Limb (tissue), 2 donors: Measurements from ENCODE around the gene CPZ.
"Not testable (repeated sequence)": the region's sequence is repeated elsewhere in the genome, so short reads cannot be mapped to it uniquely, and the experiment has no call there.

Source experiments
- DNase-seq, 2 donors: peaks; one replicate each; pipeline ENCODE4 v3.0.0-alpha.2; 2016; ENCODE audit errors: extremely low spot score in 2 of 2

Gene CPZ

DNA sequence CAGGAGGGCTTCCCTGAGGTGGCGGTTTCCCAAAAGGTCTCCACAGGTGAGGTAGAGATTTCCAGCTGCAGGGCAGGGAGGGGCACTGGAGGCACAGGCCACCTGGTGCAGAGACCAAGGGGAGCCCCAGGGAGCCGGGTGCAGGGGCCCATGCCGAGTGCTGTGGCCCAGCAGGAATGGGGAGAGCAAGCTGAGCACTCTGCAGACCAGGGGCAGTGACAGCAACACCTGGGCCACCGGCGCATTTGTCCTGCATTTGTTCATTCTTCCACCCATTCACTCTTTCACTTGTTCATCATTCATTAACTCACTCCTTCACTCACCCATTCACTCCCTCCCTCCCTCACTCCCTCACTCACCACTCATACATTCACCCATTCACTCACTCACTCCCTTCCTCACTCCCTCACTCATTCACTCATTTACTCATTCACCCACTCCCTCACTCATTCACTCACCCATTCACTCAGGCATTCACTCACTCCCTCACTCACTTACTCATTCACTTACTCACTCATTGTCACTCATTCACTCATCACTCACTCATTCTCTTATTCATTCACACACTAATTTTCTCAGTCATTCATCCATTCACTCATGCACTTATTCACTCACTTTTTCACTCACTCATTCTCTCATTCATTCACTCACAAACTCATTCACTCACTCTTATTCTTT lies 16.3 kb downstream of the CPZ start:
- no peak for DNase-seq

- DNase-seq: no peak
Observed at GRCh38 chr4:8609406-8609805, 16.8 kb downstream of the CPZ start.

DNA sequence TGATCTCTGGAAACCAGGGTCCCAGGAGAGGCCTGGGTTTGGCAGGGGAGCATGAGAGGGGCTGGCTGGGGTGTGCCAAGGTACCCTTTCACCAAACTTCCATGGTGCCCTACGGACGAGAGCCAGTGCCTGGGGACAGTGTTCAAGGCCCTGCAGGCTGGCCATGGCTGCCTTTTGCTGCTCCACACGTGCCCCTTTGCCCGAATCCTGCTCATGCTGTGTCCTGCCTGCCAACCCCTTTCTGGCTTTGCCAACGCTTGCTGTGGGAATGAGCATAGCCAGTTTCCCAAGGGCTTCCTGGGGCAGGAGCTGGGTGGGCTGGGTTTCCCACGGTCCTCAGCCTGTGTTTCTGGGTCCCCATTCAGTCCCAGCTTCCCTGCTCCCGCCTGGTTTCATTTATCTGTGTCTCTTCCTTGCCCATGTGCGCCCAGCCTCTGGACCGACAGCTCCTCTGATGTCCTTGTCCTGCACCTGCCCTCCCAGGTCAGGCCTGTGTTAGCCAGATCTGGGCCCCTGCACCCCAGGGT lies 17.3 kb downstream of the CPZ start:
- DNase-seq: no peak

DNA sequence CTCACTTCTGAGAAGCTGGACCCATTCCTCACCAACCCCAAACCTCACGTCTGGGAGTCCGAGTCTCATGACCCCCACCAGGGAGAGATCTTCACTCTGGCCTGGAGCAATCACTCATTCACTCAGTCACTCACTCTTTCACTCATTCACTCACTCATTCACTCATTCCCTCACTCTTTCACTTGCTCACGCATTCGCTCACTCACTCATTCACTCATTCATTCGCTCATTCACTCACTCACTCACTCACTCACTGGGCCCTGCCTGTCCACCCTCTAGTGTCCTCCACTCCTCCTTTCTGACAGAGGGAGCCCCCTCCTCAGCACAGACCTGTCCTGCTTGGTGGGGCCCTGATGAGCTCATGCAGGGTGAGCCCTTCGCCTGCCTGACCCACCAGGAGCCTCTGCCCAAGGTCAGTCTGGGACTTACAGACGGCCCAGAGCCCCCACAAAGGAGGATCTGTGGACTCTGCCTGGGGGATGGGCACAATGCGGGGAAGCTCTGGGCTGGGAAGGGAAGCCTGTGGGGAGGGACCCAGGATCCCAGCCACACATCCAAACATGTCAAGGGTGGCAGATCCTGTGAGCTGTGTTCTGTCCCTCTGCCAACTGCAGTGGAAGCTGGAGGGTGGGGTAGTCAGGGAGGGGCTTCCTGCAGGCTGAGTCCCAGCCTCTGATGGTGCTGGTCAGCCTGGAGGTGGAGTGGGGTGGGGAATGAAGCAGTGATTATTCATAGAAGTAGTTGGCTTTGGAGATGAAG lies 18.5 kb downstream of the CPZ start:
- no peak for DNase-seq

GRCh38 chr4:8612646-8613045 lies 20.1 kb downstream of the CPZ start:
- no peak for DNase-seq

DNA sequence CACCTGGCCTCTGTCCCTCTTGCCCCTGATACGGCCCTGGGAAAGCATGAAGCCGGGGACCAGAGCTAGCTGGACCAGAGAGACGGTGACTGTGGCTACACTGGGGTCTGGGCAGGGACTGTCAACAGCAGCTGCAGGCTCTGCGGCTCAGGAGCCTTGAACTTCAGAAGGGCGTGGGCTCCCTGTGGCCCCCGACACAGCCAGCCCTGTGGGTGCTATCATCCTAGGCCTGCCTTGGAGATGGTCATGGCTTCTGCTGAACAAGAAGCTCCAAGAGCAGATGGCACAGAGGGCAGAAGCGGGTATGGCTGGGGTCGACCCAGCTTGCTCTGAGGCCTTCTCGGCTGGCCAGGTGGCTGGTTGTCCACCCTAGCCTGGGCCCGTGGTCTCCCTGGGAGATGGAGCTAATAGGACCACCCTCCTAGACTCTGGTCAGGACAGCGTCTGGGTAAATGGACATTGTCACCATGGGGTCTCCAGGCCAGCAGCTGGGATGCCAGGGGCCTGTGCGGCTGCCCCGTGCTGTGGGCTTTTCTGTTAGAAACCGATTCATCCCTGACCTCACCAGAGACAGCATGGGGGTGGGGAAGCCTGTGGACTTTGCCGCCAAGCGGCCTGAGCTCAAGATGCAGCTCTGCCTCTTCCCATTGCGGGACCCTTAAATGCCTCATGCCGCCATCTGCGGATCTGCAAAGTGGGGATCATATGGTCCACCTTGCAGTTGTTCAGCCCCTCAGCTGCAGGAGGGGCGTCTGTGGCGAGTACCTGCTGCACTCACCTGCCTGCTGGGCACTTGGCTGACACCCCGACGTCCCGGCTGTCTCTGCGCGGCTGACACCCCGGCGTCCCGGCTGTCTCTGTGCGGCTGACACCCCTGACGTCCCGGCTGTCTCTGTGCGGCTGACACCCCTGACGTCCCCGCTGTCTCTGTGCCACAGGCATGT lies 21.1 kb downstream of the CPZ start:
- no peak for DNase-seq

- DNase-seq: no peak
Observed at GRCh38 chr4:8614365-8615193, 22.0 kb downstream of the CPZ start.

DNA sequence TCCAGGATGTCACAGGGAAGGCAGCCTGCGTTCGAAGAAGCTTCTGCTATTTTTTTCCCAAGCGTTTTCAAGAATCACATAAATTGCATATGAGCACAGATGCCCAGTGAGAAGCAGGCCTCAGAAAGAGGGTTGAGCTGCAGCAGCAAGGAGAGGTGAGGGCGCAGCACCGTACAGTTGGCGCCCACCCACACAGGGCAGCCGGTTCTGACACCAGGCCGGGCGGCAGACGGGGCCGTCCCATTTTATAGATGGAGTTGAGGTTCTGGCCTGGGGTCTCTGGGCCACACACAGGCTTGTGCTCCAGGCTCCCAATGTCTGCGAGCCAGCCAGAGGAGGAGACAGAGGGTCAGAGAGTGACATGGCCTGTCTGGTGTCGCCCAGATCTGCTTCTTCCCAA lies 22.8 kb downstream of the CPZ start:
- DNase-seq: no peak

- DNase-seq: no peak
Observed at GRCh38 chr4:8615921-8616787, 23.6 kb downstream of the CPZ start.

DNA sequence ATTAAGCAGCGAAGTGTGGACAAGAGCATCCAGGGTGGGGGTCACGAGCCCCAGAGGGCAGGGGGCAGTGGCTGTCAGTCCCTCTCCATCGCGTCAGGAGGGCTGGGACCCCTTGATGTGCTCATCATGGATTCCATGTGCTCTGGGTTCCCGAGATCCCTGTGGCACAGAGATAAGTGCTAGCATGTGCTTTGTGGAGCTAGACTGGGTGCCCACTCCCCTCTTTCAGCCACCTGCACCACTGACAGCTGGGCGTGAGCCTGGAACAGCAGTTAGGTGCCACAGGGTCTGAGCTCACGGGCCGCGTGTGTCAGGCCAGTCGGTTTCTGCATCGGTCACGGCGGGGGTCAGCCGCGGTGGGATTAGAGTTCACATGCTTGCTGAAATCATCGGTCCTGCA lies 24.3 kb downstream of the CPZ start:
- DNase-seq: no peak

- no peak for DNase-seq
Observed at GRCh38 chr4:8617486-8618040, 25.0 kb downstream of the CPZ start.

GRCh38 chr4:8618421-8618820 lies 25.9 kb downstream of the CPZ start:
- DNase-seq: no peak

- DNase-seq: no peak
Observed at GRCh38 chr4:8618961-8619720, 26.6 kb downstream of the CPZ start.

DNA sequence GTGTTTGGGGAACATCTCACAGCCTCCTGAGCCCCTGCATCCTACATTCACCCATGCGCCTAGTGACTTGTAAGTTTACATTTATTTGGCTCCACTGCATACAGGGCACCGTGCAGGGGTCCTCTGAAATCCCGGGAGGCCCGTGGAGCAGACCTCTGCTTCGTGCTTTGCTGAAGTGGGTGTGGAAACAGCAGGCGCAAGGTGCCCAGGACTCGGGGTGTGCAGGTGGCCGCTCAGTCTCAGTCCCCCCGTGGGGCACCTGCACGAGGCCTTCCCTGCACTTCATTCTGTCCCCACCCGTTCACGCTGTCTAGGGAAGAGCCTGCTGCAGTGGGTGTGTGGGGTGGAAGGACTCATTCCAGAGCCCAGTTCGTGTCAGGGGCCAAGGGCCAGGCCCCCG lies 28.6 kb downstream of the CPZ start:
- DNase-seq: not testable (repeated sequence)

GRCh38 chr4:8624601-8625272 lies 32.2 kb downstream of the CPZ start:
- DNase-seq: not testable (repeated sequence)

DNA sequence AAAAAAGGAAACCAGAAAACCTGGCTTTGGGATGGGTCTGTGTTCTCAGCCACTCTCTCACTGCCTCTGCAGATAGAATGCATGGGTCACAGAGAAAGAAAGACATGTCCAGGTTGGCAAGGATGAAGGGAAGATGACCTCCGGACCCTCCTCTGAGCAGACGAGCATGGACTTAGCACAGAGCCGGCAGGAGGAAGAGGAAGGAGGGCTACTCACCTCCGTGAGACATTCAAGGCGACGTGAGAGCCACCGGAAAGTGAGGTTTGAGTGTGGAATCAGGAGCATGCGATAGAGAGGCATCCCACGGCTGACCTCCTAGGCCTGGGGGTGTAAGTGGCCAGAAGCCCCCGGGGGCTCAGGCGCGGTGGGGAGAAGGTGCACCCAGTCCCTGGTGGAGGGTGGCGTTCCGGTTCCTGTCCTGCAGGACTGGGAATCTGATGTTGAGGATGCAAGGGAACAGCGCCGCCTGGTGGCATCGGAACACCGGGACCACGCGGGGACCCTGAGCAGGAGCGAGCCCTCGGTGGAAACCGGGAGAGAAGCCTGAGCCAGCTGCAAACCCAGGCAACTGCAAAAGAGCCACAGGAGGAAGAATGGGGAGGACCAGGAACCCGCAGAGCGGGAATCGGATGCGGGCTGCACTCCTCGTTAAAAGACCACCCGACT lies 37.8 kb downstream of the CPZ start:
- not testable (repeated sequence) for DNase-seq

- DNase-seq: not testable (repeated sequence)
Observed at GRCh38 chr4:8631896-8632295, 39.3 kb downstream of the CPZ start.

DNA sequence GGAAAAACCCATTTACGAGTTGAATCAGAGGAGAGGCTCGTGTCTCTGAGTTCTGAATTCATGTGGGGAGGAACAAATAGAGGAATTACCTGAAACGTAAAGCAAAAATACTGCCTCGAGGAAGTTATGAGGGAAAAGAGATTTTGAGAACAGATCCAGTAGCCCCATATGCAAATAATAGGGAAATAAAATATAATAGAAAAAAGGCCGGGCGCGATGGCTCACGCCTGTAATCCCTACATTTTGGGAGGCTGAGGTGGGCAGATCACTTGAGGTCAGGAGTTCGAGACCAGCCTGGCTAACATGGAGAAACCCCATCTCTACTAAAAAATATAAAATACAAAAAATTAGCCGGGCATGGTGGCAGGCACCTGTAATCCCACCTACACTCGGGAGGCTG lies 42.2 kb downstream of the CPZ start:
- not testable (repeated sequence) for DNase-seq
